Liver (tissue), 9 donors: ENCODE results near the gene DPF3. TPM values are rescaled to one million over a fixed set of nuclear protein-coding genes. Genes with fewer than 3 reads are reported as not detected.

ENCODE experiments used
- DNase-seq: peaks from one replicate; pipeline ENCODE4 v3.0.0-alpha.2; 2017; ENCODE audit warnings: low spot score
- H3K27ac ChIP-seq, 2 donors: one replicate each; pipeline ENCODE4 v1.7.0; 2013; ENCODE audit warnings: inconsistent platforms in 2 of 2, low read length in 2 of 2, control low read depth in 1 of 2, low read depth in 1 of 2, mild to moderate bottlenecking in 1 of 2
- H3K27me3 ChIP-seq, 4 donors: one replicate each; pipeline versions ENCODE4 v1.6.1 to v1.7.0; 2013; ENCODE audit warnings: low read length in 3 of 4, inconsistent platforms in 1 of 4, mild to moderate bottlenecking in 1 of 4, moderate library complexity in 1 of 4; ENCODE audit not compliant: control insufficient read depth in 4 of 4, insufficient read depth in 4 of 4
- H3K36me3 ChIP-seq, 4 donors: one replicate each; pipeline versions ENCODE4 v1.6.1 to v1.7.0; 2013; ENCODE audit warnings: low read length in 3 of 4, mild to moderate bottlenecking in 3 of 4, low read depth in 1 of 4, moderate library complexity in 1 of 4; ENCODE audit not compliant: control insufficient read depth in 4 of 4, insufficient read depth in 3 of 4
- H3K4me1 ChIP-seq, 4 donors: one replicate each; pipeline versions ENCODE4 v1.6.1 to v1.7.0; 2013; ENCODE audit warnings: low read length in 3 of 4, mild to moderate bottlenecking in 3 of 4, moderate library complexity in 1 of 4; ENCODE audit not compliant: control insufficient read depth in 4 of 4, insufficient read depth in 4 of 4
- H3K4me3 ChIP-seq, 3 donors: one replicate each; pipeline versions ENCODE4 v1.6.1 to v1.7.0; 2013; ENCODE audit warnings: low read length in 3 of 3, control low read depth in 1 of 3, low read depth in 1 of 3, mild to moderate bottlenecking in 1 of 3
- H3K9ac ChIP-seq, 2 donors: one replicate each; pipeline ENCODE4 v1.7.0; 2013; ENCODE audit warnings: low read length in 2 of 2, mild to moderate bottlenecking in 2 of 2, moderate library complexity in 2 of 2, control low read depth in 1 of 2, low read depth in 1 of 2
- H3K9me3 ChIP-seq, 4 donors: one replicate each; pipeline versions ENCODE4 v1.6.1 to v1.7.0; 2013; ENCODE audit warnings: low read length in 3 of 4; ENCODE audit not compliant: control insufficient read depth in 4 of 4
- ATF3 ChIP-seq: IDR thresholded peaks from 2 replicates; pipeline ENCODE4 v1.6.1; 2016; ENCODE audit warnings: antibody characterized with exemption
- CTCF ChIP-seq: fragments of 150-350 bp; IDR thresholded peaks from 2 replicates; pipeline ENCODE4 v1.5.1; 2017; ENCODE audit warnings: improper control_type of control experiment, low read depth, low read length; ENCODE audit not compliant: missing input control
- EGR1 ChIP-seq, 2 donors: IDR thresholded peaks; 2 replicates each; pipeline ENCODE4 v1.6.1; 2016 to 2018; ENCODE audit warnings: antibody characterized with exemption in 2 of 2, low read depth in 2 of 2
- FOXA1 ChIP-seq: IDR thresholded peaks from 2 replicates; pipeline ENCODE4 v1.6.1; 2016; ENCODE audit warnings: antibody characterized with exemption
- FOXA2 ChIP-seq: IDR thresholded peaks from 2 replicates; pipeline ENCODE4 v1.6.1; 2016; ENCODE audit warnings: antibody characterized with exemption
- GABPA ChIP-seq, 2 donors: IDR thresholded peaks in 1 of 2; conservative IDR thresholded peaks in 1 of 2; 2 replicates each; pipeline ENCODE4 v1.6.1; 2016; ENCODE audit warnings: antibody characterized with exemption in 2 of 2, mild to moderate bottlenecking in 1 of 2, moderate library complexity in 1 of 2
- HNF4A ChIP-seq, 2 donors: conservative IDR thresholded peaks; 2 replicates each; pipeline ENCODE4 v1.6.1; 2016; ENCODE audit warnings: antibody characterized with exemption in 2 of 2, mild to moderate bottlenecking in 2 of 2
- JUND ChIP-seq, 2 donors: IDR thresholded peaks; 2 replicates each; pipeline ENCODE4 v1.6.1; 2016; ENCODE audit warnings: antibody characterized with exemption in 2 of 2
- MAX ChIP-seq: IDR thresholded peaks from 2 replicates; pipeline ENCODE4 v1.6.1; 2016; ENCODE audit warnings: antibody characterized with exemption
- NR2F2 ChIP-seq: IDR thresholded peaks from 2 replicates; pipeline ENCODE4 v1.6.1; 2016; ENCODE audit warnings: antibody characterized with exemption
- RAD21 ChIP-seq, 2 donors: IDR thresholded peaks; 2 replicates each; pipeline ENCODE4 v1.6.1; 2016; ENCODE audit warnings: antibody characterized with exemption in 2 of 2, mild to moderate bottlenecking in 2 of 2
- REST ChIP-seq: IDR thresholded peaks from 2 replicates; pipeline ENCODE4 v1.6.1; 2016; ENCODE audit warnings: antibody characterized with exemption, mild to moderate bottlenecking
- RXRA ChIP-seq, 2 donors: IDR thresholded peaks; 2 replicates each; pipeline ENCODE4 v1.6.1; 2017 to 2018; ENCODE audit warnings: antibody characterized with exemption in 2 of 2, mild to moderate bottlenecking in 1 of 2
- SP1 ChIP-seq: IDR thresholded peaks from 2 replicates; pipeline ENCODE4 v1.6.1; 2018; ENCODE audit warnings: antibody characterized with exemption, mild to moderate bottlenecking
- TAF1 ChIP-seq: conservative IDR thresholded peaks from 2 replicates; pipeline ENCODE4 v1.6.1; 2016; ENCODE audit warnings: antibody characterized with exemption, mild to moderate bottlenecking
- YY1 ChIP-seq: IDR thresholded peaks from 2 replicates; pipeline ENCODE4 v1.6.1; 2016; ENCODE audit warnings: antibody characterized with exemption, mild to moderate bottlenecking
- WGBS: extraction: QIAGEN DNeasy Blood & Tissue Kit; methylation state at CpG from one replicate; pipeline ENCODE4 v1.1.7; 2013; 5-methylcytosine and 5-hydroxymethylcytosine counted together
- polyA plus RNA-seq, 2 donors: library from polyadenylated mRNA; stranded (reverse) in 1 of 2; unstranded in 1 of 2; fragments of 200-250 nt in 1 of 2; fragments of >200 nt in 1 of 2; fragmentation: Nextera tagmentation in 1 of 2; extraction: Ambion mirVana in 1 of 2; gene quantifications; one replicate each; pipeline versions ENCODE4 v1.2.1 to v1.2.3, GENCODE V29; 2013 to 2015
- total RNA-seq, 2 donors: library from RNA; depleted of rRNA; stranded (reverse); fragments of >200 nt; gene quantifications; one replicate each; pipeline ENCODE4 v1.2.3, GENCODE V29; 2014
- donor health status: healthy.
- donor health status: healthy.
- donor health status: healthy.
- donor health status: healthy.
- donor health status: healthy.

DPF3 gene
- total and polyA plus RNA-seq, 4 donors, result 1.1 to 23.2 (median 2.5) TPM

- WGBS, result 65% methylated on average over 9 of the region's 9 CpGs
- H3K36me3 ChIP-seq, result peaks cover 0 to 9% (median 4%) of the 10 kb centered on the region in 4 donors
- H3K4me1 ChIP-seq, result peaks cover 2 to 13% (median 9%) of the 10 kb centered on the region in 4 donors
- H3K27me3 ChIP-seq, result no peaks in the 10 kb centered on the region
- no peaks in the 10 kb centered on the region for H3K9me3 ChIP-seq
- DNase-seq, result no peak
- H3K9ac ChIP-seq, result no peak overlapping the region
- H3K27ac ChIP-seq, result no peak overlapping the region
- no peak for TF ChIP-seq HNF4A (conservative IDR thresholded peaks at IDR 0.05)
- no peak for TF ChIP-seq SP1
- no peak for TF ChIP-seq EGR1 (IDR thresholded peaks at IDR 0.05; ENCODE audit: low read depth in 2 of 2)
- TF ChIP-seq MAX, result no peak
- no peak for TF ChIP-seq FOXA1
- TF ChIP-seq RXRA (IDR thresholded peaks at IDR 0.05), result no peak
- no peak for TF ChIP-seq CTCF
- no peak for TF ChIP-seq YY1
- no peak for TF ChIP-seq NR2F2
- no peak for TF ChIP-seq REST
- no peak for TF ChIP-seq GABPA (IDR thresholded peaks at IDR 0.05 in 1 of 2, conservative IDR thresholded peaks at IDR 0.05 in 1 of 2)
- no peak overlapping the region for H3K4me3 ChIP-seq
Measured at GRCh38 chr14:72726444-72726843, 167.5 kb downstream of the DPF3 start.

- no peak for DNase-seq
- H3K9ac ChIP-seq, result no peak overlapping the region
- no peaks in the 10 kb centered on the region for H3K9me3 ChIP-seq
- H3K27ac ChIP-seq, result no peak overlapping the region
- peaks cover 2 to 13% (median 9%) of the 10 kb centered on the region in 4 donors for H3K4me1 ChIP-seq
- no peak overlapping the region for H3K4me3 ChIP-seq
- WGBS, result 53% methylated on average over 6 of the region's 6 CpGs
- peaks cover 0 to 4% (median 1%) of the 10 kb centered on the region in 4 donors for H3K36me3 ChIP-seq
- no peaks in the 10 kb centered on the region for H3K27me3 ChIP-seq
- TF ChIP-seq CTCF, result no peak
- peak in 1 of 2 donors; percentile 8 for TF ChIP-seq RAD21 (IDR thresholded peaks at IDR 0.05)
- no peak for TF ChIP-seq NR2F2
- TF ChIP-seq SP1, result no peak
- TF ChIP-seq REST, result no peak
- no peak for TF ChIP-seq ATF3
- TF ChIP-seq YY1, result no peak
- no peak for TF ChIP-seq FOXA2
- TF ChIP-seq MAX, result no peak
- TF ChIP-seq JUND (IDR thresholded peaks at IDR 0.05), result no peak
- TF ChIP-seq HNF4A (conservative IDR thresholded peaks at IDR 0.05), result peak; percentile 16 to 46
- TF ChIP-seq TAF1, result no peak
- no peak for TF ChIP-seq FOXA1
Measured at GRCh38 chr14:72723858-72724530, 169.9 kb downstream of the DPF3 start.
